K562 (cell line): Measurements from ENCODE around the gene SCAMP1. TPM values are rescaled to one million over a fixed set of nuclear protein-coding genes. Genes with fewer than 3 reads are reported as not detected.

ENCODE experiments used
- CEBPB ChIP-seq: fragments of 450-650 bp; IDR thresholded peaks from 2 replicates; pipeline ENCODE4 v1.6.1; 2016; ENCODE audit warnings: missing genetic modification characterization, missing compliant biosample characterization
- CTCF ChIP-seq, 3 experiments: IDR thresholded peaks in 2 of 3; conservative IDR thresholded peaks in 1 of 3; 2 replicates each; pipeline ENCODE4 v1.5.1; 2011 to 2012; ENCODE audit warnings: low read length in 3 of 3, mild to moderate bottlenecking in 3 of 3, control low read depth in 2 of 3, improper control_type of control experiment in 1 of 3, inconsistent platforms in 1 of 3, low read depth in 1 of 3, mixed read lengths in 1 of 3, moderate library complexity in 1 of 3; ENCODE audit not compliant: insufficient read depth in 2 of 3
- DEAF1 ChIP-seq: fragments of 450-650 bp; formaldehyde crosslinking; IDR thresholded peaks from 2 replicates; pipeline ENCODE4 v1.4.0; 2020; ENCODE audit warnings: mild to moderate bottlenecking, moderate library complexity
- REST ChIP-seq, 2 experiments: fragments of 450-650 bp; formaldehyde crosslinking in 1 of 2; IDR thresholded peaks; 2 replicates each; pipeline versions ENCODE4 v1.4.0 to v1.6.1; 2014 to 2020; ENCODE audit warnings: mild to moderate bottlenecking in 2 of 2, borderline replicate concordance in 1 of 2, low read depth in 1 of 2
- RFX7 ChIP-seq: fragments of 250-450 bp; sonication (Bioruptor Pico); IDR thresholded peaks from 2 replicates; pipeline ENCODE4 v1.5.1; 2021; ENCODE audit warnings: mild to moderate bottlenecking
- ZNF174 ChIP-seq: fragments of 250-450 bp; sonication (Bioruptor Pico); IDR thresholded peaks from 2 replicates; pipeline ENCODE4 v1.4.0; 2020; ENCODE audit warnings: mild to moderate bottlenecking
- polyA plus RNA-seq, 8 experiments: library from polyadenylated mRNA; depleted of rRNA in 4 of 8; stranded (reverse) in 5 of 8; unstranded in 3 of 8; fragments of >200 nt; fragmentation: Nextera tagmentation in 2 of 8; fragmentation: Illumina TruSeq in 1 of 8; extraction: Ambion mirVana in 2 of 8; extraction: Trizol in 1 of 8; gene quantifications; 2 replicates each; pipeline versions ENCODE4 v1.2.1 to v1.2.3, GENCODE V29; 2011 to 2014; ENCODE audit warnings: inconsistent platforms in 1 of 8, missing spikeins in 1 of 8
- total RNA-seq, 7 experiments: library from RNA; depleted of rRNA in 6 of 7; stranded (reverse); fragments of >200 nt in 6 of 7; fragmentation: Illumina TruSeq in 2 of 7; extraction: Trizol in 2 of 7; gene quantifications; 2 replicates each; pipeline versions ENCODE4 v1.2.1 to v1.2.3, GENCODE V29; 2011 to 2021; ENCODE audit warnings: low replicate concordance in 1 of 7

SCAMP1 gene
- total and polyA plus RNA-seq, 9 of the 15 experiments (the other 6 are each of a cell fraction or from before 2014, with no cell fraction given): 5.4 to 23.9 (median 13.8) TPM

DNA sequence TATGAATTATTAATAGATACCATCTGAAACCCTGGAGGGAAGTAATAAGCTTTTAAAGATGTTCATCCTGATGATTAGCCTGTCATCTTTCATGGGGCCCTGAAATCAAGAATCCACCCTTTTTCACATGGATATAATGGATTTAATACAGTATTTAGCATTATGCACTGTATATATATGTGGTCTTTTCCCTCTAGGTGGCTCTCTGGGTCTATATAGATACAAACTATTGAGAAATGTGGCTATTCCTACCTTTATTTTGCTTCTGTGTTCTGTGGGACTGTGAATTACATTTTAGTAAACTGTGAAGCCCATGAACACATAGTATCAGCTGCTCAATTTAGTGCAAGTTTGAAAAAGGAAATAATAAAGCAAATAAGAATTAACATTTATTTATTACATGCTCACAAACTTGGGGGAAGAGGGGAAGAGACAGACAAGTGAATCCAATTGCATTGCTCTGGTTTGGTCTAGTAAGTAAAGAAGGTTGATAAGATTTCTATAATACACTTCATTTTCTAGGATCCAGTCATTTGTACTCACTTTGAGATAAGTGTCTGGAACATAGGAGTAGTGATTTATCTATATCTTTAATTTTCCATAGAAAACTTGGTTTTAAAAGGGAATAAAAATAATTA is 112.2 kb downstream of the SCAMP1 start (continued):
- TF ChIP-seq REST (IDR thresholded peaks at IDR 0.05; ENCODE audit: borderline replicate concordance) (peak; percentile 73; the same call in 1 of the 2 replicates), REST (CRISPR knock-in tag; IDR thresholded peaks at IDR 0.05; ENCODE audit: low read depth) (no peak), CTCF (IDR thresholded peaks at IDR 0.05 in 2 of 3, conservative IDR thresholded peaks at IDR 0.05 in 1 of 3; ENCODE audit: insufficient read depth in 2 of 3, low read depth in 1 of 3, low read length in 3 of 3) (peak in 2 of 3 experiments; percentile 42 to 67; a peak in 4 of 6 replicates), RFX7 (no peak), ZNF174 (CRISPR knock-in tag) (no peak), DEAF1 (CRISPR knock-in tag) (0 out of 2 replicates have a peak, but pooled peaks have one; percentile 36), CEBPB (tag) (peak; percentile 74)
